Uterus (tissue), 4 donors: ENCODE measurements around the gene CXCR6. TPM values are rescaled to one million over a fixed set of nuclear protein-coding genes. Genes with fewer than 3 reads are reported as not detected.

Experiments used
- DNase-seq, 2 donors: peaks; one replicate each; pipeline ENCODE4 v3.0.0-alpha.2; 2019 to 2020
- H3K27ac ChIP-seq, 2 donors: fragments of 200-600 bp; sonication (generic); 1 replicate in 1 of 2; 2 replicates in 1 of 2; pipeline ENCODE4 v1.5.1; 2016 to 2018
- H3K27me3 ChIP-seq, 2 donors: fragments of 200-600 bp; sonication (generic); one replicate each; pipeline ENCODE4 v1.5.1; 2018 to 2019; ENCODE audit warnings: control low read depth in 1 of 2
- H3K36me3 ChIP-seq, 2 donors: fragments of 200-600 bp; sonication (generic); one replicate each; pipeline ENCODE4 v1.5.1; 2019; ENCODE audit warnings: control low read depth in 1 of 2
- H3K4me1 ChIP-seq, 2 donors: fragments of 200-600 bp; sonication (generic); one replicate each; pipeline ENCODE4 v1.5.1; 2018 to 2019; ENCODE audit warnings: control low read depth in 1 of 2
- H3K4me3 ChIP-seq, 2 donors: fragments of 200-600 bp; sonication (generic); 1 replicate in 1 of 2; 2 replicates in 1 of 2; pipeline ENCODE4 v1.5.1; 2018 to 2019; ENCODE audit warnings: mild to moderate bottlenecking in 1 of 2
- H3K9me3 ChIP-seq, 2 donors: fragments of 200-600 bp; sonication (generic); one replicate each; pipeline ENCODE4 v1.5.1; 2019; ENCODE audit warnings: control low read depth in 1 of 2
- CTCF ChIP-seq, 4 experiments: fragments of 200-600 bp in 2 of 4; fragments of 450-650 bp in 2 of 4; sonication (generic) in 2 of 4; IDR thresholded peaks; one replicate each; pipeline ENCODE4 v1.5.1; 2016 to 2019; ENCODE audit warnings: antibody characterized with exemption in 4 of 4, mild to moderate bottlenecking in 2 of 4, moderate library complexity in 1 of 4
- POLR2A ChIP-seq, 2 donors: fragments of 450-650 bp; IDR thresholded peaks; one replicate each; pipeline ENCODE4 v1.6.1; 2016; ENCODE audit warnings: antibody characterized with exemption in 2 of 2, mild to moderate bottlenecking in 1 of 2, moderate library complexity in 1 of 2
- intact Hi-C: fragments of 100-400 bp; cut with DNase I; formaldehyde crosslinking; loops from one replicate; pipeline ENCODE4 v1.15.1; 2023; ENCODE audit warnings: low total_unique reads
- total RNA-seq, 4 donors: library from RNA; depleted of rRNA in 3 of 4; stranded (reverse); fragments of >200 nt in 3 of 4; gene quantifications; one replicate each; pipeline versions ENCODE4 v1.1.0 to v1.2.4, GENCODE V29; 2014 to 2023
- donor health status: DM: yes; HTN: yes; CAD: no.

CXCR6 gene
- total RNA-seq, 4 donors from 2014 or later = 0.48 to 8.7 (median 0.76) TPM; not detected in 1

GRCh38 chr3:45966371-45966791, 23.1 kb downstream of the CXCR6 start:
- intact Hi-C loops = no loop called here
- TF ChIP-seq CTCF (IDR thresholded peaks at IDR 0.05) = no peak
- no peak for TF ChIP-seq POLR2A (IDR thresholded peaks at IDR 0.05)
- DNase-seq = no peak
- no peaks in the 10 kb centered on the region for H3K36me3 ChIP-seq
- no peaks in the 10 kb centered on the region for H3K27me3 ChIP-seq
- peaks cover 0 to 8% of the 10 kb centered on the region in 2 donors for H3K4me1 ChIP-seq
- H3K27ac ChIP-seq = no peak overlapping the region
- no peak overlapping the region for H3K4me3 ChIP-seq
- H3K9me3 ChIP-seq = no peaks in the 10 kb centered on the region

GRCh38 chr3:45966950-45967640, 23.8 kb downstream of the CXCR6 start:
- Histone ChIP-seq H3K27ac (peak overlapping the region in 1 of 2 donors; percentile 88), H3K9me3 (no peaks in the 10 kb centered on the region), H3K4me1 (peaks cover 0 to 13% of the 10 kb centered on the region in 2 donors), H3K4me3 (no peak overlapping the region), H3K36me3 (no peaks in the 10 kb centered on the region), H3K27me3 (no peaks in the 10 kb centered on the region)
- TF ChIP-seq POLR2A (IDR thresholded peaks at IDR 0.05) = no peak
- TF ChIP-seq CTCF (IDR thresholded peaks at IDR 0.05) = no peak
- intact Hi-C loops = no loop called here
- DNase-seq = no peak

GRCh38 chr3:45967724-45968123, 24.5 kb downstream of the CXCR6 start:
- Histone ChIP-seq H3K27me3 (no peaks in the 10 kb centered on the region), H3K27ac (peak overlapping the region; percentile 87 to 88), H3K4me1 (peaks cover 0 to 13% of the 10 kb centered on the region in 2 donors), H3K9me3 (no peaks in the 10 kb centered on the region), H3K4me3 (no peak overlapping the region), H3K36me3 (no peaks in the 10 kb centered on the region)
- TF ChIP-seq CTCF (IDR thresholded peaks at IDR 0.05) = no peak
- TF ChIP-seq POLR2A (IDR thresholded peaks at IDR 0.05) = no peak
- intact Hi-C loops = no loop called here
- no peak for DNase-seq

GRCh38 chr3:45968149-45968548, 24.9 kb downstream of the CXCR6 start:
- no peak for TF ChIP-seq POLR2A (IDR thresholded peaks at IDR 0.05)
- no peak for TF ChIP-seq CTCF (IDR thresholded peaks at IDR 0.05)
- Histone ChIP-seq H3K9me3 (no peaks in the 10 kb centered on the region), H3K4me3 (no peak overlapping the region), H3K27ac (peak overlapping the region; percentile 87 to 88), H3K36me3 (no peaks in the 10 kb centered on the region), H3K4me1 (peaks cover 0 to 13% of the 10 kb centered on the region in 2 donors), H3K27me3 (no peaks in the 10 kb centered on the region)
- no peak for DNase-seq
- intact Hi-C loops = no loop called here

GRCh38 chr3:45968706-45969105, 25.4 kb downstream of the CXCR6 start:
- Histone ChIP-seq H3K27me3 (no peaks in the 10 kb centered on the region), H3K9me3 (no peaks in the 10 kb centered on the region), H3K4me1 (peaks cover 0 to 14% of the 10 kb centered on the region in 2 donors), H3K36me3 (no peaks in the 10 kb centered on the region), H3K4me3 (no peak overlapping the region), H3K27ac (peak overlapping the region; percentile 87 to 88)
- intact Hi-C loops = no loop called here
- peak in 1 of 2 donors; percentile 57 for DNase-seq
- TF ChIP-seq CTCF (IDR thresholded peaks at IDR 0.05) (no peak), POLR2A (IDR thresholded peaks at IDR 0.05) (no peak)
